SKM-1 (cell line): ENCODE data around the gene ITPKC.

Source experiments
- DNase-seq: peaks from one replicate; lab custom pipeline; 2025; ENCODE audit not compliant: unreplicated experiment; lab: John Stamatoyannopoulos, UW

Gene ITPKC

DNA sequence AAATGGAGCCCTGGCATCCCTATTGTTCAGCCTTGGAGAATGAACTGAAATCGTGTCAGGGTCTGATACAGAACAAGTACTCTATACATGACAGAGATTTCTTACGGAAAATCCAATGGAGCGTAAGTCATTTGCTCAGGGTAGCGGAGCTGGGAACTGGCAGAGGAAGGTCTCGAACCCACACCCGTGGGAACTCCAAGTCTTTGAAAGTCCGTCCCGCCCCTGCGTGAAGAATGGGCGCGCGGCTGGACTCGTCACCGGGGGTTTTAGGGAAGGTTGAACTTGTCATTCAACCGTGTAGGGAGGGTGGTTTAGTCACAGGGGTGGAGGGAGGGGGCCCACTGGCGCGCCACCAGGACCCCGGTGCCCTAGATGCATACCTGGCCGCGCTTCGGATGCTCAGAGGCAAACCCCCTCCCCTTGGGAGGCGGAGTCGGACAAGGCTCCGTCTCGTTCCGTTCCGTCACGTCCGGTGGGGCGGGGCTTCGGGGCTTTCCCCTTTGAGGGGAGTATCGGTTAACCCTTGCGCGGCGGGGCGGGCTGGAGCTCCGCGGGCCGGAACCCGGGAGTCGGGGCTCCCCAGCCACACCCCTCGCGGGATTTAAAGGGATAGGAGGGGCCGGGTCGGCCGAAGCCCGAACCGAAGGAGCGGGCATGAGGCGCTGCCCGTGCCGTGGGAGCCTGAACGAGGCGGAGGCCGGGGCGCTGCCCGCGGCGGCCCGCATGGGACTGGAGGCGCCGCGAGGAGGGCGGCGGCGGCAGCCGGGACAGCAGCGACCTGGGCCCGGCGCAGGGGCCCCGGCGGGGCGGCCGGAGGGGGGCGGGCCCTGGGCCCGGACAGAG lies at the start of gene ITPKC, which contains the start of gene COQ8B:
Gene ITPKC (plus strand): TSS at position 631 of the 843 bp plus-strand sequence. CDS start 24 bp downstream, at position 655.
Gene COQ8B (minus strand): TSS at position 405 of the 843 bp plus-strand sequence. CDS start 2,254 bp downstream, outside the sequence.
- peak; percentile 86 for DNase-seq

GRCh38 chr19:40667602-40668001 lies 49.3 kb upstream of the ITPKC start:
- DNase-seq: no peak

DNA sequence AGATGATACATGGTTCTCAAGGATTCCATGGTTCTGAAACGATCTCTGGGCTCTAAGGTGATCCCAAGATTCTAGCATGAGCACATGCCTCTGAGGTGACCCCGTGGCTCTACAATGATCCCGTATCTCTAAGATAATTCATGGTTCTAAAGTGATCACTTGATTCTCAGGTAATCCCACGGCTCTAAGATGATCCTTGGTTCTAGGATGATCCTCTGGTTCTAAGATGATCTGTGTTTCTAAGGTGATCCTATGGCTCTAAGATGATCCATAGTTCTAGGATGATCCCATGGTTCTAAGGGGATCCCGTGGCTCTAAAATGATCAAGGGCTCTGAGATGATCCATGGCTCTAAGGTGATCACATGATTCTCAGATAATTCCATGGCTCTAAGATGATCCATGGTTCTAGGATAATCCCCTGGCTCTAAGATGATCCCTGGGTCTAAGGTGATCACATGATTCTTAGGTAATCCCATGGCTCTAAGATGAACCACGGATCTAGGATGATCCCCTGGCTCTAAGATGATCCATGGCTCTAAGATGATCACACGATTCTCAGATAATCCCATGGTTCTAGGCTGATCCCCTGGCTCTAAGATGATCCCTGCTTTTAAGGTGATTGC lies 47.8 kb upstream of the ITPKC start:
- DNase-seq: no peak

- DNase-seq: no peak
Observed at GRCh38 chr19:40671404-40671803, 45.5 kb upstream of the ITPKC start.

DNA sequence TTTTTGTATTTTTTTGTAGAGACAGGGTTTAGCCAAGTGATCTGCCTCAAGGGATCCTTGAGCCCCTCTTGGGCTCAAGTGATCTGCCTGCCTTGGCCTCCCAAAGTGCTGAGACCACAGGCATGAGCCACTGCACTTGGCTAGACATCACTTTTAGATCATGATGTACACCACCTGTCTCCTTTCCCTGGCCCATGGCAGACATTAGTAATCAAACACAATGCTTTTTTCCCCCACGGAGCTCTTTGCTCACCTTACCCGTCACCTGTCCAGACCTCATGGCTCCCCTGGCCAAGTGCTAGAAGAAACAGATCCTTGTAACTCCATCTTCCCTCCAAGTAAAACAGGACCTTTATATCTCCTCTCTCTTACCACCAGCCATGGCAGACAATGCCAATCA lies 44.9 kb upstream of the ITPKC start:
- no peak for DNase-seq

GRCh38 chr19:40672573-40673299 lies 44.2 kb upstream of the ITPKC start:
- no peak for DNase-seq

DNA sequence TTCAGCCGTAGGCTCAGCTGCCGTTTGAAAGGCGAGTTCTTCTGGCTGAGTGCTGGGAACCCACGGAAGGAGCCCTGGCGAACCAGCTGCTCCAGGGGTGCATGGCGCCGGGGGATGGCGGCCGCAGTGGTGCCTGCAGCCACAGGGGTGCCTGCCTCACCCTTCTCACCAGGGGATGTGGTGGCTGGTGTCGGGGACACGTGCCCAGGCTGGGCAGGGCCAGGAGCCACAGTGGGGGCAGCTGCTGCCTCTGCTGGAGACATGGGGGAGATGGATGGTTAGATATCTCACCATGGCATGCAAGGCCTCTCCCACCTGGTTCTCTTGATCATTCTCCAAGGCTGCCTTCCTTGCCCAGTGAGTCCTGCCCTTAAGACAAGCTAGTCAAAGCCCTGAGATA lies 43.5 kb upstream of the ITPKC start:
- no peak for DNase-seq

DNA sequence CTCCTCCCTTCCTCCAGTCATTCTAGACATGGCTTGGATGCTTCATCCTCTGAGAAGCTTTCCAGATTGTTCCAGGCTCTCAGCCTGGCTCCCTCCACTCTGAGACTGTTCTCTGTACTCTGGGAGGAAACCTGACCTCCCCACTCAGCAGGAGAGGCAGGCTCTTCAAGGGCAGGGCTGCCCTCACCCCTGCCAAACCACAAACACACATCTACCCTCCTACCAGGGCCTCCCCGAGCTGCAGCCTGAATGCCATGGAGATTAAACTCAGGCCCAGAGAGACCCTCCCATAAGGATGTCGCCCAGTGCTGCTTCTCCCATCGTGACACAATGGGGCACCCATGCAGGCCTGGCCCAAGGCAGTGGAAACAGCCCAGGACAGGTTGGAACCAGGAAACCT lies 42.6 kb upstream of the ITPKC start:
- DNase-seq: no peak

DNA sequence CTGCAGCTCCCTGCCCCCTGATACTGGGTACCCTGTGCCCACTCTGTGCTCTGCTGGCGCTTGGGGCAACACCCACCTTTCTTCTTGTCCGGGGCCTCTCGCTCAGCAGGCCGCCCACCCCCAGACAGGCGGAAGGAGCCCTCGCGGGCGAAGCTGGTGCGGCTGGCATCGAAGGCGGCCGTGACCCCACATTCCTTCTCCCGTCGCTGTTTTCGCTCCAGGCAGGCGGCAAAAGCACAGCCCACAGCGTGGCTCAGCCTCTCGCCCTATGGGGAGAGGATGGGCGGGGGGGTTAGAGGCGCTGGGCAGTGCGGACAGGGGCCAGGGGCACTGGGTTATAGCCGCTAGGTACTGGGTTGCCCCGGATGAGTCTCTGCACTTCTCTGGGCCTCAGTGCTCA lies 39.8 kb upstream of the ITPKC start:
- no peak for DNase-seq

DNA sequence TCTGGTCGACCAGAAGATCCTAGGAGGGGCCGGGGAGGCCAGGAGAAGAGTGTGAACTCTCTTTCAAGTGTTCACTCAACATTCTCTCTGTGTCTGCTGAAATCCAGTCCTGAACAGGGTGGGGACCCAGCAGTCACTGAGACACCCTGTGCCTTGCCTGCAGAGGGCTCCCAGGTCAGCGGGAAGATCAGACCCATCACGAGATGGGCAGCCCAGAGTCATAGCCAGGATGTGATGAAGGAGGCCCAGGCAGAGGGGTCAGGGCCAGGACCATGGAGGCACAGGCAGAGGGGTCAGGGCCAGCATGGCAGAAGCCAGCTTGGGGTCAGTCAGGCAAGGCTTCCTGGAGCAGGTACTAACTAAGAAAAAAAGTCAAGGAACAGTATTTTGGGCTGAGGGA lies 35.9 kb upstream of the ITPKC start:
- no peak for DNase-seq

DNA sequence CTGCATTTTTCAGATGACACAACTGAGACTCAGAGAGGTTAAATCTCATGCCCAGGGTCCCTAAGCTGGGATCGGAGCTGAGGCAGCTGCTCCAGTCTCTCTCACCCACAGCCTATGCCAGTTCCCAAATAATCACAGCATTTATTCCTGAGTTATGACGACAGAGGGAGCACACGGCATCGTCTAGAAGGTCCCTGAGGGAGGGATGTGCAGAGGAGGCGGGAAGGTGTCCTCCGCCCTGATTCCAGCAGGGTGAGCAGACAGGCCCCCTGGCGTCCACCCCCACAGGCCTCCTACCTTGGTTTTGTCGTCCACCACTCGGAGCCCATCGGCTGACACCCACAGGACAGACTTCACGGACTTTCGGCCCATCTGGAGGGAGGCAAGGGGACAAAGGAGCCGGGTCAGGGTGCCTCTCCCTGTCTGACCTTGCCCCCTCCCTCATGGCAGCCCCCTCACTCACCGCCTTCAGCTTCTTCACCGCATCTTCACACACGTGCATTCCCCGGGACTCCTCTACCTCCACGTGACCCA lies 34.4 kb upstream of the ITPKC start:
- no peak for DNase-seq

DNA sequence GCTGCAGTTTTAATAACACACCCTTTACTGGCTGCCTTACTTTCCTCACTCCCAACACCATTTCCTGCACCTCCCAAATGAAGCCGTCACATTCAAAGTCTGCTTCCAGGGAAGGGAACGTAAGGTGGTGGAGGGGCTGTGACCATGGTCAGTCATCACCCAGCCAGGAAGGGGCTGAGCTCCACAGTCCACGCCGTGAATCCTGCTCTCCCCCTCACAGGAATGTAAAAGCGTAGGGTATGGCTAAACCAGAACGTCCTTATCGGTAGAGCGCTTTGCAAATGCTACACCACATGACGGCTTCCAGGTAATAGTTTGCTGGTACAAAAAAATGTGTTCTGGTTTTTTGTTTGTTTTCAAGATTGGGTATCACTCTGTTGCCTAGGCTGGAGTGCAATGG lies 33.5 kb upstream of the ITPKC start:
- no peak for DNase-seq

DNA sequence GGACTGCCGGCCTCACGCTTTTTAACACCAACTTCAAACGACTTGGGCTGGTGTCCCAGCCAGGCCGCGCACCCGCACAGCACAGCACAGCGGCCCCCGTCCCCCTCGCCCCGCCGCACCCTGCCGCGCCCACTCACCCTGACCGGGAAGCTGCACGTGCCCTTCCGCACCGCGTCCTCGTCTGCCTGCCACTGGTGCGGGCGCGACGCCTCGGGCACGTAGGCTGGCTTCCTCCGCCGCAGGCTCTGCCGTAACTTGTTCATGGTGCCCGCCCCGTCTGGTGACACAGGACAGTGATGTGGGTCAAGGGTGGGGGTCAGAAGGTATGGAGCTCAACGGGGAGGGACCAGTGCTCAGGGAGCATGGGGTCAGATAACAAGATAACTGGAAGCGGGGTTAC lies 32.6 kb upstream of the ITPKC start:
- no peak for DNase-seq

- DNase-seq: no peak
Observed at GRCh38 chr19:40685016-40685526, 31.8 kb upstream of the ITPKC start.

DNA sequence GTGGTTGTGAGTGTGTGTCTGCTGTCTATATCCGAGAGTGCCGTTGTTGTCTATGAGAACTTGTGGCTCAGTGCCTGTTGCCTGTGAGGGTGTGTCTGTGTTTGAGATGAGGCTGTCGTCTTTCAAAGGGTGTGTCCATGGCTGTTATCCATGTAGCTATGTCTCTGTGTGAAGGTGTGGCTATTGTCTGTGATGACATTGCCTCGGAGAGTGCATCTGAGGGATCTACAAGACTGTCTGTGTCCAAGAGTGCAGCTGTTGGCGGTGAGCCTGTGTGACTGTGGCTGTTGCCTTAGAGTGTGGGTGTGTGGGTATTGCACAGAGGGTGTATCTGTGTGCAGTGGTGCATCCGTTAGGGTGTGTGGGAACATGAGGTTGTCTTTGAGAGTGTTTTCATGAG lies 31.3 kb upstream of the ITPKC start:
- DNase-seq: no peak

GRCh38 chr19:40686882-40687524 lies 29.9 kb upstream of the ITPKC start:
- DNase-seq: no peak

GRCh38 chr19:40687525-40688016 lies 29.3 kb upstream of the ITPKC start:
- DNase-seq: no peak

DNA sequence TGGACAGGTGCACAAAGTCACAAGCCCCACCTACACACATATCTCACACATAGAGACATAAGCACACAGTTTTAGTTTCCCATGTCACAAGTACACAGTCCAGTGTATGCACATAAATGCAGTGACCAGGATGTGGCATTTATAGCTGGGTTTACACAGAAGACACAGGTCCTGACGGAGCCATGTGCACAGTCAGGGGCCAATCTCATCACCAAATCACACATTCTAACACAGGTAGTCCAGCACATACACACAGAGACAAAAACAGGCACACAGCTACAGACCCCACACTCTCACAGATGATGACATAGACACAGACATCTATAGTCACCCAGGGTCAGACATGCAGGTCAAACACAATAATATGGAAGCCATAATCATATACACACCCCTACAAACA lies 28.6 kb upstream of the ITPKC start:
- DNase-seq: no peak

- DNase-seq: no peak
Observed at GRCh38 chr19:40688987-40689338, 27.9 kb upstream of the ITPKC start.

DNA sequence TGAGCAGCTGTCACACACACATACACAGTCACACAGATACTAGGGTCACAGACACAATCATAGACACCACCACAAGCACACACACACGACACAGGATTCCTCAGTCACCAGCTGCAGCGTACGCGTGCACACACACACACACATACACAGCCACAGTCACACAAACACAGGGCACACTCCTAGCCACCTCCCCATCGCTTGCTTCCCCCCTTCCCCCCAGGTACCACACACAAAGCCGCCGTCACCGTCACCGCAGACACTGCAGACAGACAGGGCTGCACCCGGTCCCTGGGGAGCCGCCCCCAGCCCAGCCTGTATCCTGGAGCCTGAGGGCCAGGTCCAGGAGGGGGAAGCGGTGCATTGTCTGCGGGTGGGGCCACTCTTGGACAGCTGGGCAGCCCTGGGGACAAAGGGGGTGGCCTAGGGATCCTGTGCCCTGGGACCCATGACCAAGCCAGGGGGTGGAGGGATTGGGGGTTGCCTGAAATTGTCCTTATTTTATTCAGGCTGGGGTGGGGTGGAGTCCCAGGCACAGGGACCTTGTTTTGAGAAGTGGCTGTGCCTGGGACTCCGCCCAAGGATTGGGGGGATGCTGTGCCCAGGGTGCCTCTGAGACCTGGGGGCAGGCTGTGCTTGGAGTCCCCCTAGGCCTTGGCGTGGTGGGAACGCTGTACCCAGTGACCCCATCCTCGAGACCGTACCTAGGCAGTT lies 27.4 kb upstream of the ITPKC start:
- DNase-seq: no peak
